CD4-positive, alpha-beta T cell (primary cell): ENCODE measurements around the gene KANK4. TPM values are rescaled to one million over a fixed set of nuclear protein-coding genes. Genes with fewer than 3 reads are reported as not detected.

Experiments
- ATAC-seq: fragments of 200-7000 bp; cut with Tn5 transposase; one replicate; pipeline ENCODE4 v1.10.0; 2022; ENCODE audit warnings: mild to moderate bottlenecking; ENCODE audit not compliant: poor library complexity
- CTCF ChIA-PET: fragments of 350-600 bp; sonication (Branson Sonifier 250); formaldehyde crosslinking; loops from one replicate; lab custom pipeline; 2021; ENCODE audit warnings: antibody characterized with exemption, inconsistent platforms; lab: Charles Lee
- POLR2A ChIA-PET: fragments of 350-600 bp; sonication (Branson Sonifier 250); formaldehyde crosslinking; loops from one replicate; lab custom pipeline; 2021; ENCODE audit warnings: antibody characterized with exemption, inconsistent platforms; lab: Charles Lee
- DNase-seq, 14 experiments: peaks; one replicate each; pipeline ENCODE4 v3.0.0-alpha.2; 2013 to 2020; ENCODE audit warnings: mixed read lengths in 2 of 14
- H3K27ac ChIP-seq, 2 donors: one replicate each; pipeline versions ENCODE4 v1.5.1 to v1.7.0; 2013; ENCODE audit warnings: low read length in 2 of 2, low read depth in 1 of 2, mild to moderate bottlenecking in 1 of 2
- H3K27me3 ChIP-seq, 2 experiments: 1 replicate in 1 of 2; 2 replicates in 1 of 2; pipeline versions ENCODE4 v1.6.1 to v1.7.0; 2013; ENCODE audit warnings: low read length in 2 of 2, control low read depth in 1 of 2, mild to moderate bottlenecking in 1 of 2, moderate library complexity in 1 of 2; ENCODE audit not compliant: insufficient read depth in 2 of 2, control insufficient read depth in 1 of 2
- H3K36me3 ChIP-seq: one replicate; pipeline ENCODE4 v1.6.1; 2013; ENCODE audit warnings: low read length, control low read depth; ENCODE audit not compliant: insufficient read depth
- H3K4me1 ChIP-seq: one replicate; pipeline ENCODE4 v1.6.1; 2013; ENCODE audit warnings: low read length, control low read depth; ENCODE audit not compliant: insufficient read depth
- H3K4me3 ChIP-seq: one replicate; pipeline ENCODE4 v1.5.1; 2013; ENCODE audit warnings: mild to moderate bottlenecking, low read length, moderate library complexity
- H3K9me3 ChIP-seq, 2 experiments: 1 replicate in 1 of 2; 2 replicates in 1 of 2; pipeline versions ENCODE4 v1.6.1 to v1.7.0; 2013; ENCODE audit warnings: low read length in 2 of 2, mild to moderate bottlenecking in 2 of 2, control low read depth in 1 of 2, moderate library complexity in 1 of 2; ENCODE audit not compliant: control insufficient read depth in 1 of 2, insufficient read depth in 1 of 2
- H3K27ac Mint-ChIP-seq: one replicate; pipeline ENCODE4 v1.8.0; 2020; ENCODE audit warnings: mixed read lengths
- H3K27me3 Mint-ChIP-seq: one replicate; pipeline ENCODE4 v1.8.0; 2021; ENCODE audit warnings: mixed read lengths
- H3K36me3 Mint-ChIP-seq: one replicate; pipeline ENCODE4 v1.8.0; 2021; ENCODE audit warnings: low read depth, mixed read lengths
- H3K4me1 Mint-ChIP-seq: one replicate; pipeline ENCODE4 v1.8.0; 2021; ENCODE audit warnings: low read depth, mixed read lengths
- H3K4me3 Mint-ChIP-seq: one replicate; pipeline ENCODE4 v1.8.0; 2020; ENCODE audit warnings: mild to moderate bottlenecking, mixed read lengths
- H3K9me3 Mint-ChIP-seq: one replicate; pipeline ENCODE4 v1.8.0; 2020; ENCODE audit warnings: mixed read lengths
- CTCF ChIP-seq: fragments of 200-600 bp; IDR thresholded peaks from one replicate; pipeline ENCODE4 v1.8.0; 2022; ENCODE audit warnings: antibody characterized with exemption, mild to moderate bottlenecking
- intact Hi-C, 2 experiments: fragments of 100-400 bp; cut with DNase I in 1 of 2; cut with micrococcal nuclease in 1 of 2; formaldehyde crosslinking; loops; one replicate each; pipeline versions ENCODE4 v1.15.1 to v1.9.0; 2023 to 2025; cut with DNase I, micrococcal nuclease
- total RNA-seq, 174 experiments: library from RNA in 2 of 174; stranded (reverse) in 2 of 174; gene quantifications; one replicate each; pipeline ENCODE4 v1.2.3 and lab custom pipeline; 2021 to 2026

KANK4 gene
- total RNA-seq, 2 experiments from 2014 or later: not detected

DNA sequence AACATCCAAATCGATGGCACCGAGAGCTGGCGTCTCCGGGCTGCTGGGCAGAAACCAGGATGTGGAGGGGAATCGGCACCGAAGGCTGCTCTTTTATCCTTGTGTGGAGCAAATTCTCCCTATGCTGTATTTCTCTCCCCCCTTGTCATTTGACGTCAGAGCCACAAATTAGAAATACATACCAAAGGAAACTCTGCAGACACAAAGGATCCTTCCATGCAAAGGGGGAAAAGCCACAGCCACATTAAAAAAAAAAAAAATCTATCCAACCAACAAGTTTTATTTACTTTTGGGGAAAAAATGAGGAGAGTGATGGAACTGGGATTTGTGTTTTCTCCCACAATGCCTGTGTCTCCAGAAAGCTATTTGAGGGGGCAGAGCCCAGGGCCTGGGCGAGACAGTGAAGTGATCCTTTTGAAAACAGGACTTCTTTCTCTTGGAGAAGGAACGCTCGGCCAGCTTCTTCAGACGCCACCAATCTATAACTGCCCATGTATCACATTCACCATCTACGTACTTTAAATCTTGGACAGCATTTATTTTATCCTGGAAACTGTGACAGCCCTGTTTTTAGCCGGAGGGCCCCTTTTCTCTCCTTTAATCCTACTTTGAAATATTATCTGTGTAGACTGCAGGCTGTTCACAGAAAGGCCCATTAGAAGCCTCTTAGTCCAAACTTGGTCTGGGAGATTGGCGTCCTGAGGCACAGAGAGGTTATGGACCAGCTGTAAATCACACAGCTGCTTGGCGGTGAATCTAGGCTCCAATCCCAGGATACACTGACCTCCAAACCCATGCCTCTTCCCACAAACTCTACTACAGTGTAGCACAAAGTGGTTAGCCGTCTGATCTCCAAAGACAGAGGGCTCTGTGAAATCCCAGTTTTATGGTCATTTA is 4.5 kb downstream of the KANK4 start:
- peaks cover 35% of the 10 kb centered on the region for H3K27me3 Mint-ChIP-seq
- Histone ChIP-seq H3K36me3 (no peaks in the 10 kb centered on the region), H3K4me1 (peaks cover 3% of the 10 kb centered on the region), H3K9me3 (peaks cover 0 to 8% of the 10 kb centered on the region in 2 experiments), H3K4me3 (no peak overlapping the region), H3K27me3 (peaks cover 13 to 19% of the 10 kb centered on the region in 2 experiments), H3K27ac (no peak overlapping the region)
- ATAC-seq (no peak), DNase-seq (no peak)
- no peak overlapping the region for H3K27ac Mint-ChIP-seq
- no peaks in the 10 kb centered on the region for H3K9me3 Mint-ChIP-seq
- ChIA-PET CTCF (no interaction called here), POLR2A (no interaction called here)
- no peaks in the 10 kb centered on the region for H3K4me1 Mint-ChIP-seq
- intact Hi-C loops: no loop called here
- no peak overlapping the region for H3K4me3 Mint-ChIP-seq
- H3K36me3 Mint-ChIP-seq: no peaks in the 10 kb centered on the region
- TF ChIP-seq CTCF: no peak

- no peaks in the 10 kb centered on the region for H3K36me3 ChIP-seq
- no peaks in the 10 kb centered on the region for H3K9me3 ChIP-seq
- Mint-ChIP-seq H3K27ac (no peak overlapping the region), H3K36me3 (no peaks in the 10 kb centered on the region), H3K27me3 (peaks cover 27% of the 10 kb centered on the region), H3K4me1 (no peaks in the 10 kb centered on the region), H3K4me3 (no peak overlapping the region), H3K9me3 (no peaks in the 10 kb centered on the region)
- ATAC-seq (no peak), DNase-seq (no peak)
- intact Hi-C loops: no loop called here
- no peaks in the 10 kb centered on the region for H3K4me1 ChIP-seq
- H3K27me3 ChIP-seq: peaks cover 6% of the 10 kb centered on the region in 2 experiments
- TF ChIP-seq CTCF: no peak
- no peak overlapping the region for H3K27ac ChIP-seq
- ChIA-PET POLR2A (no interaction called here), CTCF (no interaction called here)
- H3K4me3 ChIP-seq: no peak overlapping the region
These were observed 6.5 kb downstream of the KANK4 start for GRCh38 chr1:62312698-62313097.

DNA sequence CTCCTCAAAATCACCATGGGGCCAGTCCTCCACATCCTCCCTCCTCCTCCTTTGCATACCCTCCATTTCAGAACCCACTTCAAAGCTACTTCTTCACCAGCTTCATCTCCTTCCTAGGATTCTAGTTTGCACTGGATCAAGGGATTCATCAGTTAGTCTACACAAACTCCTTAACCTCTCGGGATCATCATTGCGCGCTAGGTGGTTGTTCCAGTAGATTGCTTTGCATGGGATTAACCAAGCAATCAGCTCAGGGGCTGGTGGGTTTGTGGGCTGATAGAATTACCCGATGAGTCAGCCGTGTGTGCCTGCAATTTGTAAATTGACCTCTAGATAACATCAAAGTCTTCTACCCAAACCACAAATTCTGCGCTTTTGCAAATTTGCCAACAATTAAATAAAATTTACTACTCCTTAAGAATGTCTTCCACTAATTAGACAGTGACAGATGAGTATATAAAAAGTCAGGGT is 7.7 kb downstream of the KANK4 start:
- no peaks in the 10 kb centered on the region for H3K36me3 ChIP-seq
- no peaks in the 10 kb centered on the region for H3K36me3 Mint-ChIP-seq
- ChIA-PET POLR2A (no interaction called here), CTCF (no interaction called here)
- no peak overlapping the region for H3K27ac Mint-ChIP-seq
- H3K4me1 Mint-ChIP-seq: no peaks in the 10 kb centered on the region
- no peak for DNase-seq
- no peak for ATAC-seq
- H3K4me3 Mint-ChIP-seq: no peak overlapping the region
- peaks cover 15% of the 10 kb centered on the region for H3K27me3 Mint-ChIP-seq
- no peaks in the 10 kb centered on the region for H3K9me3 ChIP-seq
- no peaks in the 10 kb centered on the region for H3K4me1 ChIP-seq
- intact Hi-C loops: no loop called here
- no peak for TF ChIP-seq CTCF
- no peaks in the 10 kb centered on the region for H3K9me3 Mint-ChIP-seq
- H3K27ac ChIP-seq: no peak overlapping the region
- H3K4me3 ChIP-seq: no peak overlapping the region
- H3K27me3 ChIP-seq: peaks cover 2 to 3% of the 10 kb centered on the region in 2 experiments
